PC-3 (cell line): Measurements from ENCODE around the gene KCTD15. TPM values are rescaled to one million over a fixed set of nuclear protein-coding genes. Genes with fewer than 3 reads are reported as not detected.

Experiments used
- ATAC-seq: fragments of 200-7000 bp; cut with Tn5 transposase; 2 replicates; pipeline ENCODE4 v1.9.1; 2020; ENCODE audit warnings: mild to moderate bottlenecking, moderate library complexity
- BruUV-seq: library from RNA; stranded (reverse); fragments of 400-500 nt; replicated peaks from 2 replicates; lab custom pipeline; 2021; lab: Mats Ljungman, UMichigan
- CTCF ChIA-PET: fragments of 300-600 bp; sonication (Branson Sonifier 250); formaldehyde crosslinking; loops from one replicate; lab custom pipeline; 2022; ENCODE audit warnings: antibody characterized with exemption; lab: Charles Lee
- POLR2A ChIA-PET: fragments of 300-600 bp; sonication (Branson Sonifier 250); formaldehyde crosslinking; loops from one replicate; lab custom pipeline; 2022; ENCODE audit warnings: antibody characterized with exemption; ENCODE audit not compliant: unreplicated experiment; lab: Charles Lee
- DNase-seq: peaks from one replicate; pipeline ENCODE4 v3.0.0-alpha.2; 2015
- H2AFZ ChIP-seq: fragments of 300-600 bp; sonication (generic); 2 replicates; pipeline ENCODE4 v1.6.0; 2016; ENCODE audit warnings: antibody characterized with exemption, low read length
- H3F3A ChIP-seq: fragments of 300-600 bp; sonication (generic); one replicate; pipeline ENCODE4 v1.6.0; 2017; ENCODE audit warnings: antibody characterized with exemption, low read length, control low read depth, mild to moderate bottlenecking; ENCODE audit not compliant: unreplicated experiment
- H3K27ac ChIP-seq: fragments of 300-600 bp; sonication (generic); 2 replicates; pipeline ENCODE4 v1.5.1; 2016; ENCODE audit warnings: mild to moderate bottlenecking, low read length
- H3K27me3 ChIP-seq: fragments of 300-600 bp; sonication (generic); 2 replicates; pipeline ENCODE4 v1.6.1; 2016; ENCODE audit warnings: low read length, mixed read lengths
- H3K36me3 ChIP-seq: fragments of 300-600 bp; sonication (generic); 2 replicates; pipeline ENCODE4 v1.6.1; 2016; ENCODE audit warnings: low read depth, mixed run types, low read length, mixed read lengths
- H3K4me1 ChIP-seq: fragments of 300-600 bp; sonication (generic); 2 replicates; pipeline ENCODE4 v1.5.1; 2016; ENCODE audit warnings: low read length; ENCODE audit not compliant: insufficient read depth
- H3K4me2 ChIP-seq: fragments of 300-600 bp; sonication (generic); 2 replicates; pipeline ENCODE4 v1.6.0; 2016; ENCODE audit warnings: low read length
- H3K4me3 ChIP-seq: fragments of 300-600 bp; sonication (generic); 2 replicates; pipeline ENCODE4 v1.5.1; 2016; ENCODE audit warnings: mild to moderate bottlenecking, low read length, mixed read lengths
- H3K79me2 ChIP-seq: fragments of 300-600 bp; sonication (generic); 2 replicates; pipeline ENCODE4 v1.6.1; 2017; ENCODE audit warnings: low read length, mixed read lengths
- H3K9ac ChIP-seq: fragments of 300-600 bp; sonication (generic); 2 replicates; pipeline ENCODE4 v1.6.0; 2016; ENCODE audit warnings: mild to moderate bottlenecking, low read length
- H3K9me2 ChIP-seq: fragments of 300-600 bp; sonication (generic); replicated peaks from 2 replicates; pipeline ENCODE4 v1.6.1; 2016; ENCODE audit warnings: mixed run types, low read length, mixed read lengths
- H3K9me3 ChIP-seq: fragments of 300-600 bp; sonication (generic); 2 replicates; pipeline ENCODE4 v1.6.1; 2016; ENCODE audit warnings: low read length, mixed read lengths
- H4K20me1 ChIP-seq: fragments of 300-600 bp; sonication (generic); 2 replicates; pipeline ENCODE4 v1.6.1; 2016; ENCODE audit warnings: low read length, mixed read lengths
- EZH2 ChIP-seq: fragments of 300-600 bp; sonication (generic); IDR thresholded peaks from one replicate; pipeline ENCODE4 v1.6.1; 2017; ENCODE audit warnings: antibody characterized with exemption, mild to moderate bottlenecking, low read length; ENCODE audit not compliant: unreplicated experiment
- EZH2phosphoT487 ChIP-seq: fragments of 300-600 bp; sonication (generic); IDR thresholded peaks from 2 replicates; pipeline ENCODE4 v1.6.1; 2018; ENCODE audit warnings: mild to moderate bottlenecking, antibody characterized with exemption, low read length, borderline replicate concordance
- intact Hi-C: fragments of 100-400 bp; cut with micrococcal nuclease; formaldehyde crosslinking; loops from 2 replicates; pipeline ENCODE4 v1.9.0; 2023
- total RNA-seq: library from RNA; depleted of rRNA; stranded (reverse); fragments of >200 nt; gene quantifications from 2 replicates; pipeline ENCODE4 v1.2.3, GENCODE V29; 2014
- TF ChIP-seq, protein P1 (sequence below): fragments of 300-600 bp; sonication (generic); conservative IDR thresholded peaks from 2 replicates; pipeline ENCODE4 v1.5.1; 2017; ENCODE audit warnings: antibody characterized with exemption, low read depth, mild to moderate bottlenecking, low read length

The KCTD15 gene
- total RNA-seq, 1 experiment from 2014 or later: 58.2 TPM

DNA sequence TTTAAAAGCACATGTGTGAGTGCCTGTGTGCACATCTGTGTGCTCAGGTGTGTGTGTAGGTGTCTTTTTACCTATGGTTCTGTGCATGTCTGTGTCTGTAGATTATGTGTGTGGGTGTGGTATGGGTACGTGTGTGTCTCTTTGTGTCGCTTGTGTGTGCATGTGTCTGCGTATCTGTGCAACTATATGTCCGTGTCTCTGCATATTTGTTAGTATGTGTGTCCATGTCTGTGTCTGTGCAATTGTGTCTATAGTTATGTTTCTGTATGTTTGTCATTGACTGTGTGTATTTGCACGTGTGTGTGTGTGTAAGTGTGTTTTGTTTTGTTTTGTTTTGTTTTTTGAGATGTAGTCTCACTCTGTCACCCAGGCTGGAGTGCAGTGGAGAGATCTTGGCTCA, 7.3 kb upstream of the KCTD15 start:
- no peak overlapping the region for H3K27ac ChIP-seq
- TF ChIP-seq EZH2phosphoT487: no peak
- TF ChIP-seq, protein P1, sequence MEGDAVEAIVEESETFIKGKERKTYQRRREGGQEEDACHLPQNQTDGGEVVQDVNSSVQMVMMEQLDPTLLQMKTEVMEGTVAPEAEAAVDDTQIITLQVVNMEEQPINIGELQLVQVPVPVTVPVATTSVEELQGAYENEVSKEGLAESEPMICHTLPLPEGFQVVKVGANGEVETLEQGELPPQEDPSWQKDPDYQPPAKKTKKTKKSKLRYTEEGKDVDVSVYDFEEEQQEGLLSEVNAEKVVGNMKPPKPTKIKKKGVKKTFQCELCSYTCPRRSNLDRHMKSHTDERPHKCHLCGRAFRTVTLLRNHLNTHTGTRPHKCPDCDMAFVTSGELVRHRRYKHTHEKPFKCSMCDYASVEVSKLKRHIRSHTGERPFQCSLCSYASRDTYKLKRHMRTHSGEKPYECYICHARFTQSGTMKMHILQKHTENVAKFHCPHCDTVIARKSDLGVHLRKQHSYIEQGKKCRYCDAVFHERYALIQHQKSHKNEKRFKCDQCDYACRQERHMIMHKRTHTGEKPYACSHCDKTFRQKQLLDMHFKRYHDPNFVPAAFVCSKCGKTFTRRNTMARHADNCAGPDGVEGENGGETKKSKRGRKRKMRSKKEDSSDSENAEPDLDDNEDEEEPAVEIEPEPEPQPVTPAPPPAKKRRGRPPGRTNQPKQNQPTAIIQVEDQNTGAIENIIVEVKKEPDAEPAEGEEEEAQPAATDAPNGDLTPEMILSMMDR: no peak
- TF ChIP-seq EZH2: no peak
- H3K4me1 ChIP-seq: peaks cover 24% of the 10 kb centered on the region
- DNase-seq (no peak), ATAC-seq (no peak)
- ChIA-PET POLR2A (no interaction called here), CTCF (no interaction called here)
- intact Hi-C loops: loop anchor here (5.0 kb wide), 1 partner anchor 33 kb away; no protein-coding TSS in a partner anchor
- H4K20me1 ChIP-seq: no peaks in the 10 kb centered on the region
- H3K9ac ChIP-seq: no peak overlapping the region
- H3K9me2 ChIP-seq: no peaks in the 10 kb centered on the region
- no peak overlapping the region for H2AFZ ChIP-seq
- H3K79me2 ChIP-seq: no peaks in the 10 kb centered on the region
- no peak overlapping the region for H3K4me3 ChIP-seq
- H3K9me3 ChIP-seq: no peaks in the 10 kb centered on the region
- H3K36me3 ChIP-seq: no peaks in the 10 kb centered on the region
- H3K4me2 ChIP-seq: no peak overlapping the region
- BruUV-seq: no TSS peak
- no peaks in the 10 kb centered on the region for H3K27me3 ChIP-seq
- H3F3A ChIP-seq: no peaks in the 10 kb centered on the region

GRCh38 chr19:33794683-33795369, 1.8 kb upstream of the KCTD15 start:
- BruUV-seq: TSS peak; percentile 72
- Histone ChIP-seq H2AFZ (peak overlapping the region; percentile 14; the same call in 1 of the 2 replicates), H3K79me2 (peaks cover 8% of the 10 kb centered on the region), H3K9me3 (no peaks in the 10 kb centered on the region), H3K4me3 (peak overlapping the region; percentile 74), H3F3A (no peaks in the 10 kb centered on the region), H3K4me2 (peak overlapping the region; percentile 76), H4K20me1 (no peaks in the 10 kb centered on the region), H3K9ac (peak overlapping the region; percentile 90), H3K36me3 (no peaks in the 10 kb centered on the region), H3K9me2 (no peaks in the 10 kb centered on the region), H3K4me1 (peaks cover 6% of the 10 kb centered on the region; the same call in 1 of the 2 replicates), H3K27ac (peak overlapping the region; percentile 80), H3K27me3 (no peaks in the 10 kb centered on the region)
- ChIA-PET POLR2A (interaction anchor here (0.6 kb wide), 1 partner anchor 17 kb away, joined by 4 read pairs; no protein-coding TSS in a partner anchor), CTCF (interaction anchor here (0.6 to 1.4 kb wide), 4 partner anchors 10 to 204 kb away, joined by 3 to 5 read pairs (median 4); no protein-coding TSS in a partner anchor)
- intact Hi-C loops: loop anchor here (2.0 kb wide), 1 partner anchor 202 kb away; no protein-coding TSS in a partner anchor
- TF ChIP-seq EZH2 (no peak), EZH2phosphoT487 (no peak)
- TF ChIP-seq, protein P1: no peak
- DNase-seq (no peak), ATAC-seq (no peak)
